Liver (tissue), 3 donors: ENCODE data around the gene TGM5.

ENCODE experiments used
- FOXA1 ChIP-seq: IDR thresholded peaks from 2 replicates; pipeline ENCODE4 v1.6.1; 2016; ENCODE audit warnings: antibody characterized with exemption
- GABPA ChIP-seq, 2 donors: IDR thresholded peaks in 1 of 2; conservative IDR thresholded peaks in 1 of 2; 2 replicates each; pipeline ENCODE4 v1.6.1; 2016; ENCODE audit warnings: antibody characterized with exemption in 2 of 2, mild to moderate bottlenecking in 1 of 2, moderate library complexity in 1 of 2
- HNF4G ChIP-seq: IDR thresholded peaks from 2 replicates; pipeline ENCODE4 v1.6.1; 2016; ENCODE audit warnings: antibody characterized with exemption
- RAD21 ChIP-seq, 2 donors: IDR thresholded peaks; 2 replicates each; pipeline ENCODE4 v1.6.1; 2016; ENCODE audit warnings: antibody characterized with exemption in 2 of 2, mild to moderate bottlenecking in 2 of 2
- RXRA ChIP-seq, 2 donors: IDR thresholded peaks; 2 replicates each; pipeline ENCODE4 v1.6.1; 2017 to 2018; ENCODE audit warnings: antibody characterized with exemption in 2 of 2, mild to moderate bottlenecking in 1 of 2
- TAF1 ChIP-seq: conservative IDR thresholded peaks from 2 replicates; pipeline ENCODE4 v1.6.1; 2016; ENCODE audit warnings: antibody characterized with exemption, mild to moderate bottlenecking
- TF ChIP-seq, protein P1 (sequence below): fragments of 150-350 bp; IDR thresholded peaks from 2 replicates; pipeline ENCODE4 v1.5.1; 2017; ENCODE audit warnings: improper control_type of control experiment, low read depth, low read length; ENCODE audit not compliant: missing input control
- TF ChIP-seq, protein P2 (sequence below): IDR thresholded peaks from 2 replicates; pipeline ENCODE4 v1.6.1; 2016; ENCODE audit warnings: antibody characterized with exemption
- donor health status: healthy.
- donor health status: healthy.

- TF ChIP-seq, protein P1, sequence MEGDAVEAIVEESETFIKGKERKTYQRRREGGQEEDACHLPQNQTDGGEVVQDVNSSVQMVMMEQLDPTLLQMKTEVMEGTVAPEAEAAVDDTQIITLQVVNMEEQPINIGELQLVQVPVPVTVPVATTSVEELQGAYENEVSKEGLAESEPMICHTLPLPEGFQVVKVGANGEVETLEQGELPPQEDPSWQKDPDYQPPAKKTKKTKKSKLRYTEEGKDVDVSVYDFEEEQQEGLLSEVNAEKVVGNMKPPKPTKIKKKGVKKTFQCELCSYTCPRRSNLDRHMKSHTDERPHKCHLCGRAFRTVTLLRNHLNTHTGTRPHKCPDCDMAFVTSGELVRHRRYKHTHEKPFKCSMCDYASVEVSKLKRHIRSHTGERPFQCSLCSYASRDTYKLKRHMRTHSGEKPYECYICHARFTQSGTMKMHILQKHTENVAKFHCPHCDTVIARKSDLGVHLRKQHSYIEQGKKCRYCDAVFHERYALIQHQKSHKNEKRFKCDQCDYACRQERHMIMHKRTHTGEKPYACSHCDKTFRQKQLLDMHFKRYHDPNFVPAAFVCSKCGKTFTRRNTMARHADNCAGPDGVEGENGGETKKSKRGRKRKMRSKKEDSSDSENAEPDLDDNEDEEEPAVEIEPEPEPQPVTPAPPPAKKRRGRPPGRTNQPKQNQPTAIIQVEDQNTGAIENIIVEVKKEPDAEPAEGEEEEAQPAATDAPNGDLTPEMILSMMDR: no peak
- no peak for TF ChIP-seq HNF4G
- no peak for TF ChIP-seq FOXA1
- TF ChIP-seq, protein P2, sequence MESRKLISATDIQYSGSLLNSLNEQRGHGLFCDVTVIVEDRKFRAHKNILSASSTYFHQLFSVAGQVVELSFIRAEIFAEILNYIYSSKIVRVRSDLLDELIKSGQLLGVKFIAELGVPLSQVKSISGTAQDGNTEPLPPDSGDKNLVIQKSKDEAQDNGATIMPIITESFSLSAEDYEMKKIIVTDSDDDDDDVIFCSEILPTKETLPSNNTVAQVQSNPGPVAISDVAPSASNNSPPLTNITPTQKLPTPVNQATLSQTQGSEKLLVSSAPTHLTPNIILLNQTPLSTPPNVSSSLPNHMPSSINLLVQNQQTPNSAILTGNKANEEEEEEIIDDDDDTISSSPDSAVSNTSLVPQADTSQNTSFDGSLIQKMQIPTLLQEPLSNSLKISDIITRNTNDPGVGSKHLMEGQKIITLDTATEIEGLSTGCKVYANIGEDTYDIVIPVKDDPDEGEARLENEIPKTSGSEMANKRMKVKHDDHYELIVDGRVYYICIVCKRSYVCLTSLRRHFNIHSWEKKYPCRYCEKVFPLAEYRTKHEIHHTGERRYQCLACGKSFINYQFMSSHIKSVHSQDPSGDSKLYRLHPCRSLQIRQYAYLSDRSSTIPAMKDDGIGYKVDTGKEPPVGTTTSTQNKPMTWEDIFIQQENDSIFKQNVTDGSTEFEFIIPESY: no peak
- no peak for TF ChIP-seq RXRA (IDR thresholded peaks at IDR 0.05)
- no peak for TF ChIP-seq GABPA (IDR thresholded peaks at IDR 0.05 in 1 of 2, conservative IDR thresholded peaks at IDR 0.05 in 1 of 2)
- TF ChIP-seq TAF1: no peak
- TF ChIP-seq RAD21 (IDR thresholded peaks at IDR 0.05): no peak
Observed at GRCh38 chr15:43276563-43277200, 10.0 kb upstream of the TGM5 start.
